Neural progenitor cell (in vitro differentiated cells): ENCODE measurements around the gene LIF. TPM values are rescaled to one million over a fixed set of nuclear protein-coding genes. Genes with fewer than 3 reads are reported as not detected.
"Not testable (repeated sequence)": the region's sequence is repeated elsewhere in the genome, so short reads cannot be mapped to it uniquely, and the experiment has no call there.

Experiments used
- DNase-seq: peaks from one replicate; pipeline ENCODE4 v3.0.0-alpha.2; 2016; ENCODE audit warnings: low spot score
- H2AFZ ChIP-seq: fragments of 200-600 bp; sonication (generic); replicated peaks from 2 replicates; pipeline ENCODE4 v1.6.1; 2016; ENCODE audit warnings: antibody characterized with exemption
- H3F3A ChIP-seq: fragments of 200-600 bp; sonication (generic); 2 replicates; pipeline ENCODE4 v1.6.1; 2016; ENCODE audit warnings: antibody characterized with exemption, low read depth
- H3K27ac ChIP-seq: fragments of 200-600 bp; sonication (generic); 2 replicates; pipeline ENCODE4 v1.5.1; 2016; ENCODE audit warnings: mild to moderate bottlenecking
- H3K27me3 ChIP-seq: fragments of 200-600 bp; sonication (generic); 2 replicates; pipeline ENCODE4 v1.6.1; 2016; ENCODE audit warnings: mild to moderate bottlenecking, moderate library complexity
- H3K36me3 ChIP-seq: fragments of 200-600 bp; sonication (generic); 2 replicates; pipeline ENCODE4 v1.5.1; 2016
- H3K4me1 ChIP-seq: fragments of 200-600 bp; sonication (generic); 2 replicates; pipeline ENCODE4 v1.6.1; 2016; ENCODE audit warnings: mixed run types
- H3K4me2 ChIP-seq: fragments of 200-600 bp; sonication (generic); 2 replicates; pipeline ENCODE4 v1.6.1; 2016
- H3K4me3 ChIP-seq: fragments of 200-600 bp; sonication (generic); 2 replicates; pipeline ENCODE4 v1.5.1; 2016
- H3K79me2 ChIP-seq: fragments of 200-600 bp; sonication (generic); 2 replicates; pipeline ENCODE4 v1.6.1; 2016; ENCODE audit warnings: low read depth
- H3K9ac ChIP-seq: fragments of 200-600 bp; sonication (generic); 2 replicates; pipeline ENCODE4 v1.6.1; 2016
- H3K9me3 ChIP-seq: fragments of 200-600 bp; sonication (generic); 2 replicates; pipeline ENCODE4 v1.5.1; 2016; ENCODE audit warnings: low read depth
- H4K20me1 ChIP-seq: fragments of 200-600 bp; sonication (generic); 2 replicates; pipeline ENCODE4 v1.6.1; 2016; ENCODE audit warnings: low read depth
- H3K27ac Mint-ChIP-seq: 3 replicates; pipeline ENCODE4 v1.8.0; 2021; ENCODE audit warnings: mixed read lengths
- H3K27me3 Mint-ChIP-seq: 2 replicates; pipeline ENCODE4 v1.8.0; 2022; ENCODE audit warnings: low read depth, mild to moderate bottlenecking, inconsistent platforms, moderate library complexity, mixed read lengths; ENCODE audit not compliant: insufficient read depth
- H3K36me3 Mint-ChIP-seq: 3 replicates; pipeline ENCODE4 v1.8.0; 2021; ENCODE audit warnings: mixed read lengths
- H3K4me1 Mint-ChIP-seq: 3 replicates; pipeline ENCODE4 v1.8.0; 2021; ENCODE audit warnings: mixed read lengths
- H3K4me3 Mint-ChIP-seq: 3 replicates; pipeline ENCODE4 v1.8.0; 2021; ENCODE audit warnings: mild to moderate bottlenecking, moderate library complexity, mixed read lengths
- H3K9me3 Mint-ChIP-seq: 3 replicates; pipeline ENCODE4 v1.8.0; 2020; ENCODE audit warnings: mixed read lengths
- CTCF ChIP-seq: fragments of 200-600 bp; sonication (generic); IDR thresholded peaks from 2 replicates; pipeline ENCODE4 v1.5.1; 2017; ENCODE audit warnings: antibody characterized with exemption, mild to moderate bottlenecking
- EZH2 ChIP-seq: fragments of 200-600 bp; sonication (generic); IDR thresholded peaks from 2 replicates; pipeline ENCODE4 v1.6.1; 2017; ENCODE audit warnings: antibody characterized with exemption, mild to moderate bottlenecking, moderate library complexity
- EZH2phosphoT487 ChIP-seq: fragments of 200-600 bp; sonication (generic); IDR thresholded peaks from 2 replicates; pipeline ENCODE4 v1.6.1; 2017; ENCODE audit warnings: antibody characterized with exemption
- total RNA-seq: library from RNA; depleted of rRNA; stranded (reverse); fragments of >200 nt; gene quantifications from 2 replicates; pipeline ENCODE4 v1.2.3, GENCODE V29; 2015; ENCODE audit warnings: low replicate concordance

The LIF gene
- total RNA-seq, 1 donor from 2014 or later = 0.21 TPM

- Histone ChIP-seq H4K20me1 (no peaks in the 10 kb centered on the region), H3F3A (no peaks in the 10 kb centered on the region), H3K27me3 (no peaks in the 10 kb centered on the region), H3K9me3 (no peaks in the 10 kb centered on the region), H3K9ac (no peak overlapping the region), H3K4me1 (peaks cover 10% of the 10 kb centered on the region), H3K79me2 (no peaks in the 10 kb centered on the region), H3K4me2 (no peak overlapping the region), H3K27ac (no peak overlapping the region), H3K4me3 (no peak overlapping the region), H2AFZ (no peak overlapping the region), H3K36me3 (no peaks in the 10 kb centered on the region)
- peaks cover 40% of the 10 kb centered on the region for H3K4me1 Mint-ChIP-seq
- TF ChIP-seq CTCF (no peak), EZH2 (no peak), EZH2phosphoT487 (no peak)
- peaks cover 2% of the 10 kb centered on the region for H3K9me3 Mint-ChIP-seq
- H3K36me3 Mint-ChIP-seq = no peaks in the 10 kb centered on the region
- H3K4me3 Mint-ChIP-seq = no peak overlapping the region
- peaks cover 10% of the 10 kb centered on the region for H3K27me3 Mint-ChIP-seq
- H3K27ac Mint-ChIP-seq = no peak overlapping the region
- no peak for DNase-seq
Measured at GRCh38 chr22:30234786-30235470, 11.6 kb downstream of the LIF start.

- H3K36me3 Mint-ChIP-seq, DNase-seq, H3K4me3 ChIP-seq, H3K27ac ChIP-seq, H2AFZ ChIP-seq, H3F3A ChIP-seq, H4K20me1 ChIP-seq, H3K79me2 ChIP-seq, H3K27me3 ChIP-seq, H3K9me3 ChIP-seq, H3K9ac ChIP-seq, H3K4me2 ChIP-seq, H3K4me3 Mint-ChIP-seq, H3K36me3 ChIP-seq, H3K9me3 Mint-ChIP-seq, H3K27ac Mint-ChIP-seq: not testable (repeated sequence)
- H3K4me1 ChIP-seq = peaks cover 10% of the 10 kb centered on the region
- Mint-ChIP-seq H3K27me3 (peaks cover 10% of the 10 kb centered on the region), H3K4me1 (peaks cover 42% of the 10 kb centered on the region)
Measured at GRCh38 chr22:30234325-30234724, 12.2 kb downstream of the LIF start.

GRCh38 chr22:30233582-30233981 is 13.0 kb downstream of the LIF start:
- peaks cover 10% of the 10 kb centered on the region for H3K27me3 Mint-ChIP-seq
- no peak overlapping the region for H2AFZ ChIP-seq
- no peaks in the 10 kb centered on the region for H3K36me3 Mint-ChIP-seq
- no peaks in the 10 kb centered on the region for H3K9me3 ChIP-seq
- no peak for DNase-seq
- peaks cover 2% of the 10 kb centered on the region for H3K9me3 Mint-ChIP-seq
- no peaks in the 10 kb centered on the region for H3K27me3 ChIP-seq
- peaks cover 42% of the 10 kb centered on the region for H3K4me1 Mint-ChIP-seq
- no peak overlapping the region for H3K27ac Mint-ChIP-seq
- no peaks in the 10 kb centered on the region for H3K36me3 ChIP-seq
- H3K27ac ChIP-seq = no peak overlapping the region
- no peaks in the 10 kb centered on the region for H4K20me1 ChIP-seq
- H3K4me1 ChIP-seq = peaks cover 10% of the 10 kb centered on the region
- no peak overlapping the region for H3K4me2 ChIP-seq
- TF ChIP-seq EZH2phosphoT487 (no peak), EZH2 (no peak), CTCF (no peak)
- H3K4me3 ChIP-seq = no peak overlapping the region
- H3K9ac ChIP-seq = no peak overlapping the region
- H3K79me2 ChIP-seq = no peaks in the 10 kb centered on the region
- H3K4me3 Mint-ChIP-seq = no peak overlapping the region
- no peaks in the 10 kb centered on the region for H3F3A ChIP-seq

- Histone ChIP-seq H4K20me1 (no peaks in the 10 kb centered on the region), H3K27me3 (no peaks in the 10 kb centered on the region), H3K4me3 (no peak overlapping the region), H2AFZ (no peak overlapping the region), H3K79me2 (no peaks in the 10 kb centered on the region), H3K36me3 (no peaks in the 10 kb centered on the region), H3K9ac (no peak overlapping the region), H3K4me1 (peaks cover 6% of the 10 kb centered on the region), H3K27ac (no peak overlapping the region), H3K9me3 (no peaks in the 10 kb centered on the region), H3K4me2 (no peak overlapping the region), H3F3A (no peaks in the 10 kb centered on the region)
- Mint-ChIP-seq H3K9me3 (peaks cover 2% of the 10 kb centered on the region), H3K4me3 (no peak overlapping the region), H3K27ac (no peak overlapping the region), H3K4me1 (peaks cover 45% of the 10 kb centered on the region), H3K27me3 (peaks cover 13% of the 10 kb centered on the region), H3K36me3 (no peaks in the 10 kb centered on the region)
- DNase-seq = no peak
- no peak for TF ChIP-seq EZH2
- no peak for TF ChIP-seq CTCF
- TF ChIP-seq EZH2phosphoT487 = no peak
Measured at GRCh38 chr22:30232716-30233218, 13.8 kb downstream of the LIF start.
